GM10847 (cell line): ENCODE data around the gene HMGN5.

Experiments used
- POLR2A ChIP-seq: IDR thresholded peaks from 2 replicates; pipeline ENCODE4 v1.6.1; 2011; ENCODE audit not compliant: insufficient read length; ENCODE audit errors: extremely low read depth

HMGN5 gene

GRCh38 chrX:81195712-81196111, 6.0 kb downstream of the HMGN5 start:
- no peak for TF ChIP-seq POLR2A

GRCh38 chrX:81195259-81195658, 6.5 kb downstream of the HMGN5 start:
- TF ChIP-seq POLR2A, result no peak

- no peak for TF ChIP-seq POLR2A
These were observed 27.4 kb downstream of the HMGN5 start for GRCh38 chrX:81174286-81174685.

- no peak for TF ChIP-seq POLR2A
These were observed 33.3 kb downstream of the HMGN5 start for GRCh38 chrX:81168391-81168790.

- TF ChIP-seq POLR2A, result no peak
These were observed 80.0 kb downstream of the HMGN5 start for GRCh38 chrX:81121513-81122363.

GRCh38 chrX:81120936-81121371, 80.8 kb downstream of the HMGN5 start:
- no peak for TF ChIP-seq POLR2A

- no peak for TF ChIP-seq POLR2A
These were observed 81.3 kb downstream of the HMGN5 start for GRCh38 chrX:81120258-81120935.

GRCh38 chrX:81114757-81115156, 87.0 kb downstream of the HMGN5 start:
- TF ChIP-seq POLR2A, result no peak

- no peak for TF ChIP-seq POLR2A
These were observed 91.4 kb downstream of the HMGN5 start for GRCh38 chrX:81110286-81110685.

- no peak for TF ChIP-seq POLR2A
These were observed 119.1 kb downstream of the HMGN5 start for GRCh38 chrX:81082649-81083048.
